Skin epidermis (tissue), 12 donors: ENCODE results near the gene ROBO4.

Experiments
- H3K27ac ChIP-seq, 21 experiments: fragments of 200-600 bp; sonication (generic) in 11 of 21; one replicate each; pipeline ENCODE4 v1.5.0; 2020; ENCODE audit warnings: mild to moderate bottlenecking in 3 of 21, inconsistent platforms in 2 of 21, moderate library complexity in 2 of 21
- H3K4me3 ChIP-seq, 7 experiments: fragments of 200-600 bp; sonication (generic) in 2 of 7; one replicate each; pipeline ENCODE4 v1.5.0; 2020; ENCODE audit warnings: inconsistent platforms in 2 of 7, mild to moderate bottlenecking in 2 of 7, moderate library complexity in 1 of 7

The ROBO4 gene

DNA sequence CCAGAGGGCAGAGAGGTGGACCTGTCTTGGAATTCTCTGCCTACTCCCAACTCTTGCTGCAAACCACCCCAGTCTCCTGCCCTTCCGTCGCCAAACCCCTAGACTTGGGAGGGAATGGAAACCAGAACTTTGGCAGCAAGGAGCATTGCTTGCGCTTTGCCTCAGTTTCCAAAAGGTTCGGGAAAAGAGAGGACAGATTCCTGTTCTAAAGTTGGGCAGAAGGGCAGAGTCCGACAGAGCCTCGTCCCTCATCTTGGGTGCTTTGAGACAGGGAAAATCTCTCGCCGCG, 32.8 kb downstream of the ROBO4 start:
- no peak overlapping the region for H3K27ac ChIP-seq
- no peak overlapping the region for H3K4me3 ChIP-seq

DNA sequence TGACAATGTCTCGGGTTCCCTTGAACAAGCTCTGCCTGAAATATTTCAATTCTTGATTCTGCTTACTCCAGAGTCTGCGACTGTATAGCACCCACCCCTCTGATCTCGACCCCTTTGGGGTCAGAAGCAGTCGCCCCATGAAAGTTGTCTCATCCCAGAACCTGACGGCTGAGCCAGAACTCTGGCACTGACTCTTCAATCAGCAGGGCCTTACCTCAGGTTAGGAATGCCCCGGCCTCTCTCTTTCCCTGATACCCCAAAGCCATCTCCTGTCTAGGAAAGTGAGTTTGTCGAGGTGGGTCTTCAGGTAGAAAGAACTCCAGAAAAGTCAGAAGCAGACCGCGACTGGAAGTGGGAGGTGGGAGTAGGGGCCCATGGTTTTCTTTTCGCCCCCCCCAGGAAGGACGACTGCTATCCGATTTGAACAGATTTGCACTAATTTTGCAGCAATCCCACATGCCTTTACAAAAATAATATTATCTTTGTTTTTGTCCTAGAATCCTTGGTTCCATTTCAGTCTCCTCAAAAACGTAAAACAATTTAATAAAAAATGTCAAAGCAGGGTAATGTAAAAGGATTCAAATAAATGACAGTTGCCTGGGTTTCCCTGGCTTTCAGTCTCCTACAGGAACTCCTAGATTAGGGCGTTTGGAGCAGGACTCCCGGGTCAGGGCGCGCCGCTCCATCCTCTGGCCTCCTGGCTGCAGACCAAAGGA, 33.3 kb downstream of the ROBO4 start:
- Histone ChIP-seq H3K27ac (no peak overlapping the region), H3K4me3 (no peak overlapping the region)

DNA sequence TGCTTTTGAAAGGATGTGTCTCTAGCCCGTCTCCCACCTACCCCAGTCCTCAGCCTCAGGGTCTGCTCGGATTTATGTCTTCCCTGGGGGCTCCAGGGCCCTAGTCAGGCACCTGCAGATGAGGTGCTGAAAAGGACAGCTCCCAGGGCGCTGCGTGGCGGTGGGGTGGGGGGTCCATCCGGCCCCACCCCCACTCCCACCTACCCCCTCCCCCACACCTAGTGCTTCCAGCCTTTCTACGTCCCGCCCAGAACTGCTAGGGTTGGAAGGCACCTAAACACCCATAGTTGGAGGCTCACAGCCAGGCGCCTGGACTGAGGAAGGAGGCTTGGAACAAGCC, 33.9 kb downstream of the ROBO4 start:
- no peak overlapping the region for H3K27ac ChIP-seq
- H3K4me3 ChIP-seq: no peak overlapping the region

- Histone ChIP-seq H3K27ac (no peak overlapping the region), H3K4me3 (no peak overlapping the region)
Observed at GRCh38 chr11:124863137-124863825, 34.4 kb downstream of the ROBO4 start.

- no peak overlapping the region for H3K4me3 ChIP-seq
- no peak overlapping the region for H3K27ac ChIP-seq
Observed at GRCh38 chr11:124861670-124862069, 36.0 kb downstream of the ROBO4 start.

DNA sequence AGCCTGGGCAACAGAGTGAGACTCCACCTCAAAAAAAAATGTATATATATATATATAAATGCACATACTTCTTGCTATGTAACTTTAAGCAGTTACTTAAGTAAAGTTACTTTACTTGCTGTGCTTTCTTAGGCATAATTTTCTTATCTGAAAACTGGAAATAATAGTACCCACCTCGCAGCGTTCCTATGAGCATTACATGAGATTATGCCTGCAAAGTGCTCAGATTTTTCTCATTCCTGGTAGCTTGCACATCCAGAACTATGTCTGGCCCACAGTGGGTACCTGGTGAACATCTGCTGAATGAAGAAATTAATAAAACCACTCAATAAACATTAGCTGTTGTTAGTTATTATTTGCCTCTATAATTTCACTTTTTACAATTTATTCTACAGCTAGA, 38.5 kb downstream of the ROBO4 start:
- Histone ChIP-seq H3K4me3 (no peak overlapping the region), H3K27ac (no peak overlapping the region)

DNA sequence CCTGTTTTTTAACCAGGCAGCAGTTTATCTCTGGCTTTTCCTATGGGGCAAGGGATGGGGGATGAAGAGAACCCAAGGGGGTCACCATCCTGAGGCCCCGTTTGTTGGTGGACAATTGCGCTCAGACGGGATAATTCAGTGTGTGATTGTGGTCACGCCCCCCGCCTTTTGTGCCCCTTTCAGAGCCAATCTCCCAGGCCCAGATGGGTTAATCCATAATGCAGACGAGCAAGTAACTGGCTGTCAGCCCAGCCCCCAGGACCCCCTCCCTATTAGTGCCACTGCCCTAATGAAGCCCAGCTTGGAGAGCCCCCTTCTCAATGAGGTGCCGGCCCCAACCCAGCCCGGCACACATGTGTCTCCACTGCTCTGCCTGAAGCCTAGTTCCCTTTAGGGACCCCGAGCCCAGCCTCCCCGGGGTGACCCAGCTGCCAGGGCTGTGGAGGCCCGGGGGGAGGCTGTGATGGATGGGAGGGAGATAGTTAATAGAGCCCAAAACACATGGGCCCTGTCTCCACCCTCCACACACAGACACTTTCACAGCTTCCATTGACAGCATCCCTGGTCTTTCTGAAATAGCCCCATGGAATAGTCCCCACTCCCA, 51.5 kb downstream of the ROBO4 start:
- H3K27ac ChIP-seq: no peak overlapping the region
- H3K4me3 ChIP-seq: no peak overlapping the region

DNA sequence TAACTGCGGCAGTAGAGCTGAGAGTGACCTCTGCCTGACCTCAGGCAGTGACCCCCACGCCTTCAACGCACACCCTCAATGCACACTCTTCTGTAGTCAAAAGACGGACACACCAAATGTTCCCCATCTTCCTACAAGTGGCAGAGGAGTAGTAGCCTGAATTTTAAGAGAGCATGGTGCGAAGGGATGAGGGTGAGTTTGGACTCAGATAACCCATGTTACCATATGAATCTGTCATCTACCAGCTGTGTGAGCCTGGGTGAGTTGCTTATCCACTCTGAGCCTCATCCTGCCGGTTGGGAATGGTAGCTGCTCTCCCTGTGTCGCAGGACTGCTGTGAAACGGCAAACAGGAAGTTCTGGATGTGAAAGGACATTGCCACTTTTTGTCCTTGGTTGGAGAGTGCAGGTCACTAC, 53.0 kb downstream of the ROBO4 start:
- Histone ChIP-seq H3K4me3 (no peak overlapping the region), H3K27ac (no peak overlapping the region)

GRCh38 chr11:124843616-124843910, 54.1 kb downstream of the ROBO4 start:
- H3K4me3 ChIP-seq: no peak overlapping the region
- H3K27ac ChIP-seq: no peak overlapping the region

DNA sequence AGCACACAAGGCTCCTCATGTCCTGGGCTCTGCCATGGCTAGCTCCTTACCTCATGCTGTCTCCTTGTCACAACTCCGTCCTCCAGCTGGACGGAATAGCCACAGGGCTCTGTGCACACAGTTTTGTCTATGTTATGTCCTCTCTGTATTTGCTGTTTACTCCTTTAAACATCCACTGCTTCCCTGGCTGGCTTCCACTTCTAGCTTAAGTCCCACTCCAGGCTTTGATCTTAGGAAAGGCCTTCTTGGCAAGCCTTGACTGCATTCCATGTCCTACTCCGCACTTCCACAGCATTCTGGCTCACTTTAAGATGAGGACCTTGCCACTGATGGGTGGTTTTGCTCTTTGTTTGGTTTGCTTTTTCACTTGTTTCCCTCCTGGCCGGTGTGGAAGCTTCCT, 55.4 kb downstream of the ROBO4 start:
- H3K4me3 ChIP-seq: no peak overlapping the region
- H3K27ac ChIP-seq: no peak overlapping the region

DNA sequence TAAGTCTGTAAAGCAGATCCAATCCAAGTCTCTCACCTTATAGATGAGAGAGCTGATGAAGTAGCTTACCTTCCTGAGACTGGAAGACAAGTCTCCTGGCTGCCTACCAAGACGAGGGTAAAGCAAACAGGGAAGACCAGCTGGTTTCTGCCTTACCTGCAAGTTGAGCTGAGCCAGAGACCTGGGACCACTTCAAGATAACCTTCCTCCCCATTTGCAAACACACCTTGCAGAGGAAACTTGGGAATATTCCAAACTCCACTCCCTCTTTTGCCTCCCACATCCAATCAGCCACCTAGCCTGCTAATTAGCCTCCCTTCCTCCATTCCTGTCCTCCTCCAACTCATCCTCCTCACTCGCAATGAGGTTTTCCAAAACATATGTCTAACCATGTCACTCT, 55.8 kb downstream of the ROBO4 start:
- Histone ChIP-seq H3K27ac (no peak overlapping the region), H3K4me3 (no peak overlapping the region)

GRCh38 chr11:124841201-124841600, 56.5 kb downstream of the ROBO4 start:
- no peak overlapping the region for H3K27ac ChIP-seq

DNA sequence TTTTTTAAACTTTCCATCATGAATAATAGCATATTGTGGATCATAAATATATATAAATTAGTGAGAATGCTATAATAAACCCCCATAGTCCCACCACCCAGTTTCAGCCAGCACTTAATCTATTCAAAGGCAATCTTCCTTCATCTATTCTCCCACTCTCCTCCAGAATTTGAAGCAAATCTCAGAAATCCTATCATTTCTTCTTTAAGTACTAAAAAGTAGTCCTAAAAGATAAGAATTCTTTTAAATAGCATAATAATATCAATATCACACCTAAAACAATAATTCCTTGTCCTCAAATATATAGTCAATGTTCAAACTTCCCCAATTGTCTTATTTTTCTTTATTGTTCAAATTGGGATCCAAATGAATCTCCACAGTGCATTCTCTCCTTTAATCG, 57.0 kb downstream of the ROBO4 start:
- Histone ChIP-seq H3K4me3 (no peak overlapping the region), H3K27ac (no peak overlapping the region)

More at GRCh38 chr11:124841201-124841600, 56.5 kb downstream of the ROBO4 start:
- H3K4me3 ChIP-seq: no peak overlapping the region

- H3K4me3 ChIP-seq: peak overlapping the region in 4 of 7 experiments; percentile 8 to 35 (median 18)
- no peak overlapping the region for H3K27ac ChIP-seq
Observed at GRCh38 chr11:124839972-124840621, 57.6 kb downstream of the ROBO4 start.

GRCh38 chr11:124839128-124839971, 58.3 kb downstream of the ROBO4 start:
- Histone ChIP-seq H3K27ac (no peak overlapping the region), H3K4me3 (peak overlapping the region in 5 of 7 experiments; percentile 8 to 35 (median 18))

DNA sequence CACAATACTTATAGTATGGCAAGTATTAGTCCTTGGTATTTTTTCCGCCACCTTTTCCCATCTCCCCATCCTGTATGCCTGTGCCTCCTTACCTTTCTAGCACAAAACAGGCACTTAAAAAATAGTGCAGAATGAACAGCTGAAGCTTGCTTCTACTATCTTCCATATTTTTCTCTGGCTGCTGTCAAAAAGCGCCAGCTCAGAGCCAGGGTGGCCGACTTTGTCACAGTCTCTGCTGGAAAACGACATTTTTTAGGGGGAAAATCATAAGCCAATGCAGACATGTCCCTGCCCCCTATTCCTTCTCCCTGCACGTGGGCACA, 58.9 kb downstream of the ROBO4 start:
- Histone ChIP-seq H3K4me3 (peak overlapping the region in 1 of 7 experiments; percentile 21), H3K27ac (no peak overlapping the region)

- Histone ChIP-seq H3K4me3 (no peak overlapping the region), H3K27ac (no peak overlapping the region)
Observed at GRCh38 chr11:124837491-124837856, 60.2 kb downstream of the ROBO4 start.

DNA sequence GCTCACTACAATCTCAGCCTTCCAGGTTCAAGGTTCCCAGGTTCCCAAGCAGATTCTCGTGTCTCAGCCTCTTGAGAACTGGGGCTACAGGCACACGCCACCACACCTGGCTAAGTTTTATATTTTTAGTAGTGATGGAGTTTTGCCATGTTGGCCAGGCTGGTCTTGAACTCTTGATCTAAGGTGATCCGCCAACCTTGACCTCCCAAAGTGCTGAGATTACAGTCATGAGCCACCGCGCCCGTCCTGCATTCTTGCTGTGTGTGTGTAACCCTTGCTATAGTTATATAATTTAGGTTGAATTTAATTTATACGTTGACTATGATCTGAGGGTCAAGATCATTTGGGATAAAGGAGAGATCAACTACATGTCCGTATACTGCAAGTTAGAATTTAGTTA, 61.7 kb downstream of the ROBO4 start:
- no peak overlapping the region for H3K4me3 ChIP-seq
- H3K27ac ChIP-seq: peak overlapping the region in 2 of 21 experiments; percentile 20 to 34

GRCh38 chr11:124834526-124835180, 63.0 kb downstream of the ROBO4 start:
- no peak overlapping the region for H3K27ac ChIP-seq
- H3K4me3 ChIP-seq: no peak overlapping the region
